ENCODE data around the gene ZNF776. TPM values are rescaled to one million over a fixed set of nuclear protein-coding genes. Genes with fewer than 3 reads are reported as not detected.

ZNF776 gene
- total RNA-seq (10 to 100 TPM; 16.2 to 25.3 (median 20.9) TPM), polyA plus RNA-seq (1 to 10 TPM; 3.5 to 9.5 (median 4.3) TPM)
- long read RNA-seq, donor 1, full-length matches to known transcripts = 3 of 3 reads
- long read RNA-seq, donor 1, partial matches to known transcripts = 0 of 3 reads
- long read RNA-seq, donor 1, other reads (novel, unspliced or antisense) = 0 of 3 reads
- long read RNA-seq, donor 2, full-length matches to known transcripts = 3 of 3 reads
- long read RNA-seq, donor 2, partial matches to known transcripts = 0 of 3 reads
- long read RNA-seq, donor 2, other reads (novel, unspliced or antisense) = 0 of 3 reads

DNA sequence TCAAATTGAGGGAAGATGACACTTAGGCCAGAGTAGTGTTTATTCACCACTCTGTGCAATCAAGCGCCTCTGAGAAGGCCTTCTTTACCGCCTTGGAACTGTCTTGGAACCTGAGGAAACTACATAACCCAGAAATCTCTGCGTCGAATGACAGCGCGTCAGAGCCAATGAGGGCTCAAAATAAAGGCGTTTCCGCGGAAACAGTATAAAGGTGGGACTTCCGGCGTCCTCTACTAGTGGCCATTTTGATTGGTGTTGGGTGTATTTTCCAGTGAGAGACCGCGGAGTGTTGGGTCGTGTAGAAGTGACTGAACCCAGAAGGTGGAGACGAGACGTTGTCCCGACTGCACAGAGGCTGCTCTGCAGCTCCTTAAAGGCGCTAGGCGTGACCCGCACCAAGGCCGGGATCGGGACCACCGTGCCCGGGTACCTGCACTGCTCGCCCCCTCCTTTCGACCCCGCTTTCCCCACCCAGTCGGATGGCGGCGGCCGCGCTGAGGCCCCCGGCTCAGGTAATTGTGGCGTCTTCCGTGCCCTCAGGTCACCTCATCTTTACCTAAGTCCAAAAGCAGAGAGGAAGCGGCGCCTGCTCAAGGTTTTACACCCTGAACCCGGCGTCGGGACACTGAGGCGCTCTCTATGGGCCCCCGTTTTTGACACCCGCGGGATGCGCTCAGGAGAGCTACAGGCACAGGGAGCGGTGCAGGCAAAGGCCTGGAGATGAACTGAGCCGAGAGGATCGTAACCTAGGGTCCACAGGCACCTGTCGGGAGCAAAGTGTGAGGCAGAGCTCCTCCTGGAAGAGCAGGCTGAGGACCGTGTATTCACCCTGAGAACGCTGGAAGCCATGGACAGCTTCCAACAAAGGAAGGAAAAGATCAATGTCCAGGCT lies at the start of gene ZNF776:
ZNF776 (plus strand) TSS at position 236 of the 892 bp plus-strand sequence; CDS start at position 480, 244 bp downstream.
- intact Hi-C loops (cut with DNase I; ENCODE audit: low total_unique reads) = no loop called here
- 2 to 3% (median 2%) methylated on average over 19 to 51 of the region's 51 CpGs for WGBS, 5 donors
- peak; percentile 90 for DNase-seq

DNA sequence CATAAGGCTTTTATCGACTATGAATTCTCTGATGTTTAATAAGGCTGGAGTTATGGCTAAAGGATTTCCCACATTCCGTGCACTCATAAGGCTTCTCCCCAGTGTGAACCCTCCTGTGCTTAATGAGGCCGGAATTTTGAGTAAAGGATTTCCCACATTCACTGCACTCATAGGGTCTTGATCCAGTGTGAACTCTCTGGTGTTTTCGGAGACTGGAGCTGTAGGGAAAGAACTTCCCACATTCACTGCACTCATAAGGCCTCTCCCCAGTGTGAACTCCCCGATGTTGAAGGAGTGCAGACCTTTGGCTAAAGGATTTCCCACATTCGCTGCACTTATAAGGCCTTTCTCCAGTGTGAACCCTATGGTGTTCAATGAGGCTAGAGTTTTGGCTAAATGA lies 45.0 kb upstream of the ZNF776 start:
- Histone ChIP-seq H3K4me3 (no peak overlapping the region), H3K27me3 (replicated peaks in 1 of 7) (no peaks in the 10 kb centered on the region), H3K9me3 (peaks cover 4 to 100% (median 97%) of the 10 kb centered on the region in 8 donors), H3K36me3 (peaks cover 7 to 96% (median 63%) of the 10 kb centered on the region in 6 donors), H3K4me1 (peaks cover 0 to 29% (median 10%) of the 10 kb centered on the region in 6 donors), H3K27ac (no peak overlapping the region)
- 94 to 98% (median 95%) methylated on average over 6 of the region's 6 CpGs for WGBS, 5 donors
- intact Hi-C loops (cut with DNase I; ENCODE audit: low total_unique reads) = no loop called here
- TF ChIP-seq POLR2AphosphoS5 (IDR thresholded peaks at IDR 0.05) (no peak), POLR2A (IDR thresholded peaks at IDR 0.05) (no peak), CTCF (IDR thresholded peaks at IDR 0.05 in 8 of 11, conservative IDR thresholded peaks at IDR 0.05 in 3 of 11) (no peak)
- DNase-seq = no peak

More for the DNA sequence above, at the start of gene ZNF776:
- peak within 1 kb of the TSS; percentile 75 to 94 (median 92) for H3K27ac ChIP-seq
- H3K27me3 ChIP-seq (replicated peaks in 1 of 7) = no peaks in the 10 kb centered on the region
- peaks cover 6 to 40% (median 36%) of the 10 kb centered on the region in 6 donors for H3K36me3 ChIP-seq
- H3K9me3 ChIP-seq = peaks cover 0 to 46% (median 40%) of the 10 kb centered on the region in 8 donors
- peak within 1 kb of the TSS; percentile 84 to 98 (median 91) for H3K4me3 ChIP-seq
- TF ChIP-seq POLR2AphosphoS5 (IDR thresholded peaks at IDR 0.05) (peak; percentile 77 to 86 (median 80)), CTCF (IDR thresholded peaks at IDR 0.05 in 8 of 11, conservative IDR thresholded peaks at IDR 0.05 in 3 of 11) (peak in 3 of 11 experiments; percentile 11 to 25 (median 18)), POLR2A (IDR thresholded peaks at IDR 0.05) (no peak)
- peaks cover 8 to 41% (median 26%) of the 10 kb centered on the region in 6 donors for H3K4me1 ChIP-seq

GRCh38 chr19:57706346-57706745 lies 40.3 kb upstream of the ZNF776 start:
- 94 to 100% (median 100%) methylated on average over 1 of the region's 1 CpG for WGBS, 5 donors
- peaks cover 4 to 100% (median 91%) of the 10 kb centered on the region in 8 donors for H3K9me3 ChIP-seq
- peak overlapping the region in 1 of 8 donors; percentile 5 for H3K4me3 ChIP-seq
- H3K36me3 ChIP-seq = peaks cover 7 to 58% (median 35%) of the 10 kb centered on the region in 6 donors
- peaks cover 0 to 9% (median 0%) of the 10 kb centered on the region in 7 donors for H3K27me3 ChIP-seq (replicated peaks in 1 of 7)
- peaks cover 0 to 46% (median 26%) of the 10 kb centered on the region in 6 donors for H3K4me1 ChIP-seq
- intact Hi-C loops (cut with DNase I; ENCODE audit: low total_unique reads) = no loop called here
- no peak for DNase-seq
- no peak overlapping the region for H3K27ac ChIP-seq
- TF ChIP-seq POLR2AphosphoS5 (IDR thresholded peaks at IDR 0.05) (no peak), POLR2A (IDR thresholded peaks at IDR 0.05) (no peak), CTCF (IDR thresholded peaks at IDR 0.05 in 8 of 11, conservative IDR thresholded peaks at IDR 0.05 in 3 of 11) (no peak)

Measured in spleen (tissue), 13 donors.